H1 (cell line): ENCODE results near the gene ELOVL6. TPM values are rescaled to one million over a fixed set of nuclear protein-coding genes. Genes with fewer than 3 reads are reported as not detected.

Source experiments
- BRCA1 ChIP-seq: IDR thresholded peaks from 2 replicates; pipeline ENCODE4 v1.6.1; 2012; ENCODE audit warnings: low read depth, low read length, improper control_type of control experiment
- CEBPB ChIP-seq: IDR thresholded peaks from 2 replicates; pipeline ENCODE4 v1.6.1; 2012; ENCODE audit warnings: low read depth, low read length
- EGR1 ChIP-seq: IDR thresholded peaks from 2 replicates; pipeline ENCODE4 v1.6.1; 2011; ENCODE audit warnings: low read depth, low read length, borderline replicate concordance
- RBBP5 ChIP-seq: IDR thresholded peaks from 2 replicates; pipeline ENCODE4 v1.7.1; 2012; ENCODE audit warnings: low read depth, mild to moderate bottlenecking, inconsistent platforms, low read length, moderate library complexity, borderline replicate concordance
- SP1 ChIP-seq: IDR thresholded peaks from 2 replicates; pipeline ENCODE4 v1.6.1; 2011; ENCODE audit warnings: low read depth, low read length
- polyA plus RNA-seq, 7 experiments: library from polyadenylated mRNA; depleted of rRNA in 3 of 7; stranded (reverse) in 5 of 7; unstranded in 2 of 7; fragments of >200 nt in 5 of 7; fragments of 200-250 nt in 2 of 7; gene quantifications; 1 replicate in 5 of 7; 2 replicates in 1 of 7; 4 replicates in 1 of 7; pipeline versions ENCODE4 v1.2.1 to v1.2.3, GENCODE V29; 2011 to 2013; ENCODE audit warnings: missing spikeins in 2 of 7, mixed read lengths in 2 of 7
- total RNA-seq: library from RNA; stranded (reverse); fragmentation: NEBNext Ultra II Directional; extraction: Animal tissue kit (Norgen Biotek cat#: 25700); gene quantifications from 2 replicates; pipeline ENCODE4 v1.2.1, GENCODE V29; 2021

ELOVL6 gene
- total and polyA plus RNA-seq, 2 of the 8 experiments (the other 6 are each of a cell fraction or from before 2014, with no cell fraction given) = 27.8 to 86.6 TPM

GRCh38 chr4:110181890-110182289 is 16.5 kb downstream of the ELOVL6 start (continued):
- TF ChIP-seq SP1 (no peak), CEBPB (no peak), RBBP5 (no peak), EGR1 (no peak), BRCA1 (no peak)
